Keratinocyte (primary cell): ENCODE data around the gene TNFRSF17. TPM values are rescaled to one million over a fixed set of nuclear protein-coding genes. Genes with fewer than 3 reads are reported as not detected.

Source experiments
- DNase-seq: peaks from one replicate; pipeline ENCODE4 v3.0.0-alpha.2; 2011; ENCODE audit warnings: low read depth, missing footprints, low spot score
- FAIRE-seq: peaks from 2 replicates; lab custom pipeline; 2011; peaks lifted over from hg19 to GRCh38; lab: Jason Lieb, UNC
- H2AFZ ChIP-seq: 2 replicates; pipeline ENCODE4 v1.6.0; 2012; ENCODE audit warnings: low read length, control low read depth, inconsistent platforms; ENCODE audit not compliant: control insufficient read depth
- H3K27ac ChIP-seq: 2 replicates; pipeline ENCODE4 v1.5.1; 2011; ENCODE audit warnings: low read length; ENCODE audit not compliant: control insufficient read depth, insufficient read depth
- H3K27me3 ChIP-seq: 3 replicates; pipeline ENCODE4 v1.6.0; 2011; ENCODE audit warnings: low read length; ENCODE audit not compliant: control insufficient read depth, insufficient read depth; ENCODE audit errors: extremely low read depth
- H3K36me3 ChIP-seq, 2 experiments: 2 replicates in 1 of 2; 3 replicates in 1 of 2; pipeline ENCODE4 v1.5.1; 2011; ENCODE audit warnings: low read length in 2 of 2, mild to moderate bottlenecking in 1 of 2; ENCODE audit not compliant: control insufficient read depth in 2 of 2, insufficient read depth in 2 of 2; ENCODE audit errors: extremely low read depth in 1 of 2
- H3K4me1 ChIP-seq: 3 replicates; pipeline ENCODE4 v1.5.1; 2011; ENCODE audit warnings: low read length; ENCODE audit not compliant: control insufficient read depth, insufficient read depth; ENCODE audit errors: extremely low read depth
- H3K4me2 ChIP-seq: 3 replicates; pipeline ENCODE4 v1.6.0; 2011; ENCODE audit warnings: low read depth, low read length; ENCODE audit not compliant: control insufficient read depth, insufficient read depth; ENCODE audit errors: extremely low read depth
- H3K4me3 ChIP-seq, 3 experiments: fragments of 200-600 bp in 1 of 3; sonication (generic) in 1 of 3; 2 replicates in 2 of 3; 3 replicates in 1 of 3; pipeline ENCODE4 v1.5.1; 2011 to 2016; ENCODE audit warnings: low read length in 3 of 3, mild to moderate bottlenecking in 3 of 3, control low read depth in 2 of 3, inconsistent platforms in 1 of 3, low read depth in 1 of 3, mixed read lengths in 1 of 3, mixed run types in 1 of 3, moderate library complexity in 1 of 3; ENCODE audit not compliant: control insufficient read depth in 2 of 3, insufficient read depth in 2 of 3; ENCODE audit errors: extremely low read depth in 1 of 3
- H3K79me2 ChIP-seq: 2 replicates; pipeline ENCODE4 v1.6.0; 2012; ENCODE audit warnings: low read length; ENCODE audit not compliant: control insufficient read depth, insufficient read depth
- H3K9ac ChIP-seq: 3 replicates; pipeline ENCODE4 v1.6.0; 2011; ENCODE audit warnings: low read length; ENCODE audit not compliant: control insufficient read depth, insufficient read depth; ENCODE audit errors: extremely low read depth
- H3K9me1 ChIP-seq: 3 replicates; pipeline ENCODE4 v1.6.0; 2011; ENCODE audit warnings: low read length; ENCODE audit not compliant: control insufficient read depth, insufficient read depth; ENCODE audit errors: extremely low read depth
- H3K9me3 ChIP-seq: 2 replicates; pipeline ENCODE4 v1.5.1; 2012; ENCODE audit warnings: low read depth, low read length; ENCODE audit not compliant: control insufficient read depth
- H4K20me1 ChIP-seq: 3 replicates; pipeline ENCODE4 v1.6.0; 2011; ENCODE audit warnings: low read length; ENCODE audit not compliant: control insufficient read depth, insufficient read depth; ENCODE audit errors: extremely low read depth
- CTCF ChIP-seq, 3 experiments: IDR thresholded peaks in 1 of 3; conservative IDR thresholded peaks in 1 of 3; optimal IDR thresholded peaks in 1 of 3; 2 replicates in 2 of 3; 3 replicates in 1 of 3; pipeline versions ENCODE3 to v1.5.1; 2011; ENCODE audit warnings: low read length in 3 of 3, mild to moderate bottlenecking in 3 of 3, moderate library complexity in 2 of 3, control low read depth in 1 of 3, inconsistent platforms in 1 of 3; ENCODE audit not compliant: insufficient read depth in 2 of 3; ENCODE audit errors: extremely low read depth in 1 of 3
- EZH2 ChIP-seq: IDR thresholded peaks from one replicate; pipeline ENCODE4 v1.6.1; 2012; ENCODE audit warnings: inconsistent platforms, mild to moderate bottlenecking, low read length, moderate library complexity
- dilution Hi-C: fragments of 300-500 bp; cut with MboI; formaldehyde crosslinking; loops from one replicate; pipeline ENCODE4 v1.7.0; 2020; ENCODE audit warnings: low sequenced_read_pairs; ENCODE audit not compliant: extremely low pct_ligation_motif_present
- polyA plus RNA-seq, 5 experiments: library from polyadenylated mRNA; depleted of rRNA in 3 of 5; stranded (reverse) in 3 of 5; stranded (forward) in 1 of 5; unstranded in 1 of 5; fragments of >200 nt; gene quantifications; 1 replicate in 1 of 5; 2 replicates in 3 of 5; 3 replicates in 1 of 5; pipeline versions ENCODE4 v1.2.1 to v1.2.3, GENCODE V29; 2011 to 2012; ENCODE audit warnings: missing spikeins in 2 of 5, low read depth in 1 of 5, low replicate concordance in 1 of 5

Gene TNFRSF17
- polyA plus RNA-seq, 1 donor (not counting 4 experiments of a cell fraction or from before 2014, with no cell fraction given): not detected

DNA sequence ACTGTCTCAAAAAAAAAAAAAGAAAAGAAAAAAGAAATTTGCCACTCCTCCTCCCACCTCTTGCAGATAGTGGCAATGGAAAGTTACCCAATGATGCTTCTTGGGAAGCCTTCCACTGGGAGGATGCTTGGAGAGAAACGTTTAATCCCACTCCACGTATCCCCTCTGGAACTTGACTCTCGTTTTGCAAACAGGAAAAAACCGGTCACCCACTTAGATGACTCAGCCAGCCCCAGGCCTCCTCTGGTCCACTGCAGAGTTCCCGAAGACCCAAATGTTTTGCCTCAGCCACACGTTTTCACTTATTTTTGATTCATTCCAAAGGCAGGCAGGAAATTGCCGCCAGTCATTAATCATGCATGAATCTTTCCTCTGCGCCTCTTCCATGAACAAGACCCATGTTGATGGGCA is 9.3 kb upstream of the TNFRSF17 start:
- no peak for TF ChIP-seq CTCF (optimal IDR thresholded peaks at IDR 0.05 in 1 of 3, IDR thresholded peaks at IDR 0.05 in 1 of 3, conservative IDR thresholded peaks at IDR 0.05 in 1 of 3; ENCODE audit: extremely low read depth in 1 of 3, insufficient read depth in 2 of 3, low read length in 3 of 3)
- Histone ChIP-seq H3K27me3 (no peaks in the 10 kb centered on the region), H3K4me3 (peak overlapping the region in 1 of 3 experiments; percentile 21), H3K4me2 (peak overlapping the region; percentile 7), H4K20me1 (no peaks in the 10 kb centered on the region), H3K27ac (peak overlapping the region; percentile 24), H3K9me1 (no peaks in the 10 kb centered on the region), H3K9ac (no peak overlapping the region), H3K4me1 (peaks cover 13% of the 10 kb centered on the region), H2AFZ (peak overlapping the region; percentile 65), H3K79me2 (no peaks in the 10 kb centered on the region), H3K36me3 (no peaks in the 10 kb centered on the region), H3K9me3 (no peaks in the 10 kb centered on the region)
- dilution Hi-C loops: no loop called here
- FAIRE-seq (peak; percentile 85), DNase-seq (peak; percentile 55)

GRCh38 chr16:11956558-11956957 is 8.5 kb upstream of the TNFRSF17 start:
- Histone ChIP-seq H3K9ac (no peak overlapping the region), H3K36me3 (no peaks in the 10 kb centered on the region), H3K4me2 (no peak overlapping the region), H2AFZ (no peak overlapping the region), H3K79me2 (no peaks in the 10 kb centered on the region), H3K27ac (no peak overlapping the region), H3K27me3 (no peaks in the 10 kb centered on the region), H3K9me1 (no peaks in the 10 kb centered on the region), H4K20me1 (no peaks in the 10 kb centered on the region), H3K4me1 (peaks cover 13% of the 10 kb centered on the region), H3K4me3 (no peak overlapping the region), H3K9me3 (no peaks in the 10 kb centered on the region)
- no peak for DNase-seq
- FAIRE-seq: no peak
- dilution Hi-C loops: no loop called here
- TF ChIP-seq EZH2 (no peak), CTCF (optimal IDR thresholded peaks at IDR 0.05 in 1 of 3, IDR thresholded peaks at IDR 0.05 in 1 of 3, conservative IDR thresholded peaks at IDR 0.05 in 1 of 3; ENCODE audit: extremely low read depth in 1 of 3, insufficient read depth in 2 of 3, low read length in 3 of 3) (no peak)
